ENCODE measurements around the gene ADAMTS5.

ADAMTS5 gene

DNA sequence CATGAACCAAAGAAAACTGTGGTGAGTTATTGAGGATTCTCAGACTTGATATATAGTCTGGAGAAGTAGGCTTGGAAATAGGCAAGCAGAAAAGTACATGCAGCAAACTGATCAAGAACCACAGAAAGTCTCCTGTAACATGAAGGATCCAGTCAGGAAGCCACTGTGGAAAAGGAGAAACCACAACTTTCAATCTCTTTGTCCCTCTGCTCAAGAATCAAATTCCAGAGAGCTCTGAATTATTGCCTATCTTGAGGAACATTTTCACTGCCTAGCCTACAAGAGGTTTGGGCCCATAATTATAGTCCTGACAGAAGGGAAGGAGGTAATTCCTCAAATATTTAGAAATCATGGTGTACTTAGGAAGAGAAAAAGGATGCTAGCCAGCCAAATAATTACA is 78.6 kb downstream of the ADAMTS5 start:
- no peak overlapping the region for H3K27ac ChIP-seq
- TF ChIP-seq, protein P1, sequence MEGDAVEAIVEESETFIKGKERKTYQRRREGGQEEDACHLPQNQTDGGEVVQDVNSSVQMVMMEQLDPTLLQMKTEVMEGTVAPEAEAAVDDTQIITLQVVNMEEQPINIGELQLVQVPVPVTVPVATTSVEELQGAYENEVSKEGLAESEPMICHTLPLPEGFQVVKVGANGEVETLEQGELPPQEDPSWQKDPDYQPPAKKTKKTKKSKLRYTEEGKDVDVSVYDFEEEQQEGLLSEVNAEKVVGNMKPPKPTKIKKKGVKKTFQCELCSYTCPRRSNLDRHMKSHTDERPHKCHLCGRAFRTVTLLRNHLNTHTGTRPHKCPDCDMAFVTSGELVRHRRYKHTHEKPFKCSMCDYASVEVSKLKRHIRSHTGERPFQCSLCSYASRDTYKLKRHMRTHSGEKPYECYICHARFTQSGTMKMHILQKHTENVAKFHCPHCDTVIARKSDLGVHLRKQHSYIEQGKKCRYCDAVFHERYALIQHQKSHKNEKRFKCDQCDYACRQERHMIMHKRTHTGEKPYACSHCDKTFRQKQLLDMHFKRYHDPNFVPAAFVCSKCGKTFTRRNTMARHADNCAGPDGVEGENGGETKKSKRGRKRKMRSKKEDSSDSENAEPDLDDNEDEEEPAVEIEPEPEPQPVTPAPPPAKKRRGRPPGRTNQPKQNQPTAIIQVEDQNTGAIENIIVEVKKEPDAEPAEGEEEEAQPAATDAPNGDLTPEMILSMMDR (IDR thresholded peaks at IDR 0.05): no peak
- no peak for TF ChIP-seq ZFX (IDR thresholded peaks at IDR 0.05; ENCODE audit: borderline replicate concordance)

DNA sequence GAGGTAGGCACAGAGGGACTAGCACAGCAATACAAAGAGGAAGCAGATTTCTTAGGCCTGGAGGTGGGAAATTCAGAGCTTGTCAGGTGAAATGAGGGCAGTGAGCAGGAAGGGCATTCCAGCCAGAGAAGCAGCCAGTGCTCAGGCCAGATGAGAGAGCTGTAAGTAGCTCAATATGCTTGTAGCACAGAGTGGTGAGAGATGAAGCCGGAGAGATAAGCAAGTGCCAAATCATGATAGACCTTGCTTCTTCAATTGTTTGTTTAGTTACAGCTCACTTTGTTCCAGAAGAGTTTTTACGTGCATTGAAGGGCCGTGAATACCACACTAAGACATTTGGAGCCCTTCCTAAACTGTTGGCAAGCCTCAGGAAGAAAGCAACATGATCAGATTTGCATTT is 79.6 kb downstream of the ADAMTS5 start:
- TF ChIP-seq ZFX (IDR thresholded peaks at IDR 0.05; ENCODE audit: borderline replicate concordance): no peak
- TF ChIP-seq, protein P1 (IDR thresholded peaks at IDR 0.05): no peak

DNA sequence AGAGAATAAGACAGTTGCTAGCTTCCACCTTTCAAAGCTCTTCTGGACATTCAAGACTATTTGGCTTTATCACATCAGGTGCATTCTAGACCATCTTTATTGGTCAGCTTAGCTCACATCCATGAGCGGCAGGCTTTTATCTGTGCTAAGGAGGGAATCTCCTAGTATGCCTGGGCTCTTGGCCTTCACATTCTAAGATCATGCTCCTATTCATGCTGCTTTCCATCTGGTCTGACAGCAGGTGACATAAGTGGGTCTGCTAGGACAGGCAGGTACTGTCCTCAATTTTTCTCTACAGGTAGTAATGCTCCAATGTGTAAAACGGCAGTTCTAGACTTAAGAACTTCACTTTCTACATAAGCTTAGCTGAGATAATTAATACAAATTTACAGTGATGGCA is 82.5 kb downstream of the ADAMTS5 start:
- TF ChIP-seq, protein P1 (IDR thresholded peaks at IDR 0.05): no peak
- TF ChIP-seq ZFX (IDR thresholded peaks at IDR 0.05; ENCODE audit: borderline replicate concordance): no peak

More for the DNA sequence above, 79.6 kb downstream of the ADAMTS5 start:
- peak overlapping the region; percentile 28; the same call in 1 of the 2 replicates for H3K27ac ChIP-seq

DNA sequence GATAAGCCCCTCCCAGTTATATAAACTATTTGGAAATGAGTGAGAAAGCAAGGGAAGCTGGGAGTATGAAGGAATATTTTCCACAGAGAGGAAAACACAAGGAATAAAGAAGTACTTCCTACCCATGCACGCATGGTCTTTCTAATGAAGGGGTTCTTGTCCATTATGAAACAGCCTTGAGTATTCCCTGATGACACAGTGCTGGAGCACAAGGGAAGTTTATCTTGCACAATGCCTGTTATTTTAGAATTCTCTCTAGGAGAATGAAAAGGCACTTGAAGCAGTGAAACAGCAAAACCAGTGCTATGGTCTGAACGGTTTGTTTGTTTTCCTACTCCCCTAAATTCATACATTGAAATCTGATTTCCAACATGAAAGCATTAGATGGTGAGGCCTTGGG is 83.1 kb downstream of the ADAMTS5 start:
- TF ChIP-seq, protein P1 (IDR thresholded peaks at IDR 0.05): no peak
- no peak for TF ChIP-seq ZFX (IDR thresholded peaks at IDR 0.05; ENCODE audit: borderline replicate concordance)

More for the DNA sequence above, 82.5 kb downstream of the ADAMTS5 start:
- no peak overlapping the region for H3K27ac ChIP-seq

DNA sequence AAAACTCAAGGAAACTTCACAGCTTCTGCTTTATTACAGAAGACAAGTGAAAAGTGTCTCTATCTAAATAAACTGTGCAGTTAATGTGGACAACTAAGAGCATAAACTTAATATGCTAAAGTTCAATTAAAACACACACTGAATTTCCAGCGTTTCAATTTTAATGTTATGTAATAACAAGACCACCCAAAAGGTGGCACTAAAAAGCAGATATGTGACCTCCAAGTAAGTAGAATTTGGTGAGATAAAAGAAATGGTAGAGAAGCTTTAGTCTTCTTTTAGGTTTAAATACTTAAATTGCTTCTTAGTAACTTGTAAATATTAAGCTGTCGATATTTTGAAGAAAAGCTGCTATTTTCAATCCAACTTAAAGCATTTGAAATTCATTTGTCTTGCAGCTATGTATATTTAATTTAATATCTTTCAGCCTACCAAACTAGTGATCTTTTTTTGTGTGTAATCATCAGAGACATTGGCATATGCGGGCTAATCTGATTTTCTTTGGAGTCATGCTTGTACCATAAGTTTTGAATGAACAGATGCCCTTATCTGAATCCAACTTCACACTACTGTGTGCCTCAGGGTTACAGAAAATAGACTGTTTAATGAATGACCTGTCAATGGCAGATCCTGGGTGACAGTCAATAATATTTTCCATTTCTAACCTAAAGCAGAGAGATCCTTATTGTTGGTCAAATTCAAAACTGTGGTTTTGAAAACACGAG is 85.2 kb downstream of the ADAMTS5 start:
- no peak overlapping the region for H3K27ac ChIP-seq
- TF ChIP-seq, protein P1 (IDR thresholded peaks at IDR 0.05): peak; percentile 53
- no peak for TF ChIP-seq ZFX (IDR thresholded peaks at IDR 0.05; ENCODE audit: borderline replicate concordance)

More for the DNA sequence above, 83.1 kb downstream of the ADAMTS5 start:
- H3K27ac ChIP-seq: no peak overlapping the region

DNA sequence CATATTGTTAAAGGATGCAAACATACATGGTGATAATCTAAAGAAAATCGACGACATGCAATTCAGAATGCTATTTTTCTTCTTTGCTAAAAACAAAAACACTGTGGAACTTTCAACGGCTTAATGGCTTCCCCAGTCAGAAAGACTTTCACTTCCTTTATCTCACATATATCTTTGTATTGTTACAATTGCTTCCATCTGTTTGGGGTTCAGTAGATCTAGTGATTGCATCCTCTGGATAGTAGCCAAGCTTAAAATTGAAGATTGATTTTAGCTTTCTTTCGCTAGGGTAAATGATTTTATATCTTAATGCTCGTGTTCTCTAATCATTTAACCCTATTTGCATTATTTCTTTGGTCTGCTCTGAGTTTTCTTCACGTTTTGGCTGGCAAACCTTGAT is 89.9 kb downstream of the ADAMTS5 start:
- no peak for TF ChIP-seq ZFX (IDR thresholded peaks at IDR 0.05; ENCODE audit: borderline replicate concordance)
- TF ChIP-seq, protein P1 (IDR thresholded peaks at IDR 0.05): no peak
- H3K27ac ChIP-seq: no peak overlapping the region

DNA sequence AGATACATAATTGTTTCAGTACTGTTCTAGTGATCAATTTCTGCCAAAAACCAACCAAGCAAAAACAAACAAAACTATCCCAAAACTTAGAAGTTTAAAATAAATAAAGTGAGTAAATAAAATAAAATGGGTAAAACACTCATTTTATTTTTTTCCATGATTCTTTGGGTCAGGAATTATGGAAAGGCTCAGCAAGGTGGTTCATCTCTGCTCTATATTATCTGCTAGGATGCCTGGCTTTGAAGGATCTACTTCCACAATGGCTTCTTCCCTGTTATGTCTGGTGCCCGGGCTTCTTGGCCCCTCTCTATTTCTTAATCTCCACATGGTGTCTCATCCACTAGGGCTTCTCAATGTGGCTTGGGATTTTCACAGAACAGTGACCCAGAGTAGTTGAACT is 92.5 kb downstream of the ADAMTS5 start:
- TF ChIP-seq, protein P1 (IDR thresholded peaks at IDR 0.05): no peak
- no peak for TF ChIP-seq ZFX (IDR thresholded peaks at IDR 0.05; ENCODE audit: borderline replicate concordance)
- H3K27ac ChIP-seq: no peak overlapping the region
